ENCODE measurements around the gene CEACAM5. TPM values are rescaled to one million over a fixed set of nuclear protein-coding genes. Genes with fewer than 3 reads are reported as not detected.

Gene CEACAM5
- total RNA-seq, 1 experiment from 2014 or later = 1.1 TPM

- Mint-ChIP-seq H3K4me1 (ENCODE audit: low read depth, unreplicated experiment) (peaks cover 32% of the 10 kb centered on the region), H3K4me3 (ENCODE audit: low read depth, unreplicated experiment) (no peak overlapping the region), H3K27ac (ENCODE audit: unreplicated experiment) (no peak overlapping the region), H3K27me3 (ENCODE audit: unreplicated experiment) (peaks cover 21% of the 10 kb centered on the region), H3K36me3 (ENCODE audit: insufficient read depth, unreplicated experiment) (peaks cover 13% of the 10 kb centered on the region), H3K9me3 (ENCODE audit: low read depth, unreplicated experiment) (no peaks in the 10 kb centered on the region)
- no TSS peak for BruUV-seq (replicated peaks)
- DNase-seq = no peak
- intact Hi-C loops (cut with micrococcal nuclease; ENCODE audit: unreplicated experiment) = loop anchor here (5.0 kb wide), 1 partner anchor 52 kb away; no protein-coding TSS in a partner anchor
- CTCF ChIA-PET = interaction anchor here (1.4 kb wide), 1 partner anchor 52 kb away, joined by 5 read pairs; no protein-coding TSS in a partner anchor
- no peak for TF ChIP-seq CTCF (IDR thresholded peaks at IDR 0.05; ENCODE audit: unreplicated experiment)
Measured at GRCh38 chr19:41694196-41694595, 14.2 kb upstream of the CEACAM5 start.

GRCh38 chr19:41694831-41695635 lies 13.4 kb upstream of the CEACAM5 start:
- intact Hi-C loops (cut with micrococcal nuclease; ENCODE audit: unreplicated experiment) = loop anchor here (5.0 kb wide), 1 partner anchor 53 kb away; no protein-coding TSS in a partner anchor
- no peak overlapping the region for H3K4me3 Mint-ChIP-seq (ENCODE audit: low read depth, unreplicated experiment)
- H3K36me3 Mint-ChIP-seq (ENCODE audit: insufficient read depth, unreplicated experiment) = peaks cover 17% of the 10 kb centered on the region
- TF ChIP-seq CTCF (IDR thresholded peaks at IDR 0.05; ENCODE audit: unreplicated experiment) = no peak
- peaks cover 21% of the 10 kb centered on the region for H3K27me3 Mint-ChIP-seq (ENCODE audit: unreplicated experiment)
- BruUV-seq (replicated peaks) = no TSS peak
- no peak overlapping the region for H3K27ac Mint-ChIP-seq (ENCODE audit: unreplicated experiment)
- no peaks in the 10 kb centered on the region for H3K9me3 Mint-ChIP-seq (ENCODE audit: low read depth, unreplicated experiment)
- CTCF ChIA-PET = interaction anchor here (1.4 kb wide), 1 partner anchor 53 kb away, joined by 5 read pairs; no protein-coding TSS in a partner anchor
- H3K4me1 Mint-ChIP-seq (ENCODE audit: low read depth, unreplicated experiment) = peaks cover 40% of the 10 kb centered on the region
- DNase-seq = no peak

GRCh38 chr19:41695745-41696144 lies 12.7 kb upstream of the CEACAM5 start:
- Mint-ChIP-seq H3K27me3 (ENCODE audit: unreplicated experiment) (peaks cover 21% of the 10 kb centered on the region), H3K4me3 (ENCODE audit: low read depth, unreplicated experiment) (no peak overlapping the region), H3K4me1 (ENCODE audit: low read depth, unreplicated experiment) (peaks cover 39% of the 10 kb centered on the region), H3K9me3 (ENCODE audit: low read depth, unreplicated experiment) (no peaks in the 10 kb centered on the region), H3K27ac (ENCODE audit: unreplicated experiment) (no peak overlapping the region), H3K36me3 (ENCODE audit: insufficient read depth, unreplicated experiment) (peaks cover 19% of the 10 kb centered on the region)
- no peak for TF ChIP-seq CTCF (IDR thresholded peaks at IDR 0.05; ENCODE audit: unreplicated experiment)
- CTCF ChIA-PET = no interaction called here
- no TSS peak for BruUV-seq (replicated peaks)
- no peak for DNase-seq
- intact Hi-C loops (cut with micrococcal nuclease; ENCODE audit: unreplicated experiment) = no loop called here

GRCh38 chr19:41696402-41697197 lies 11.8 kb upstream of the CEACAM5 start:
- no TSS peak for BruUV-seq (replicated peaks)
- Mint-ChIP-seq H3K9me3 (ENCODE audit: low read depth, unreplicated experiment) (no peaks in the 10 kb centered on the region), H3K27me3 (ENCODE audit: unreplicated experiment) (peaks cover 18% of the 10 kb centered on the region), H3K27ac (ENCODE audit: unreplicated experiment) (no peak overlapping the region), H3K36me3 (ENCODE audit: insufficient read depth, unreplicated experiment) (peaks cover 13% of the 10 kb centered on the region), H3K4me3 (ENCODE audit: low read depth, unreplicated experiment) (no peak overlapping the region), H3K4me1 (ENCODE audit: low read depth, unreplicated experiment) (peaks cover 30% of the 10 kb centered on the region)
- no peak for TF ChIP-seq CTCF (IDR thresholded peaks at IDR 0.05; ENCODE audit: unreplicated experiment)
- DNase-seq = peak; percentile 46
- intact Hi-C loops (cut with micrococcal nuclease; ENCODE audit: unreplicated experiment) = no loop called here
- CTCF ChIA-PET = interaction anchor here (1.5 to 2.7 kb wide), 2 partner anchors 10 to 55 kb away, joined by 3 to 20 read pairs; no protein-coding TSS in a partner anchor

All from Calu3 (cell line).